Smooth muscle cell (in vitro differentiated cells): ENCODE results near the gene PRTN3. TPM values are rescaled to one million over a fixed set of nuclear protein-coding genes. Genes with fewer than 3 reads are reported as not detected.

ENCODE experiments used
- DNase-seq: peaks from one replicate; lab custom pipeline; 2025; ENCODE audit not compliant: unreplicated experiment; lab: John Stamatoyannopoulos, UW
- H2AFZ ChIP-seq: fragments of 200-600 bp; sonication (generic); 2 replicates; pipeline ENCODE4 v1.6.0; 2016; ENCODE audit warnings: antibody characterized with exemption, low read depth, mild to moderate bottlenecking
- H3F3A ChIP-seq: fragments of 200-600 bp; sonication (generic); 2 replicates; pipeline ENCODE4 v1.6.0; 2017; ENCODE audit warnings: antibody characterized with exemption, low read depth
- H3K27ac ChIP-seq: fragments of 200-600 bp; sonication (generic); 2 replicates; pipeline ENCODE4 v1.5.1; 2016; ENCODE audit warnings: low read depth, mild to moderate bottlenecking
- H3K27me3 ChIP-seq: fragments of 200-600 bp; sonication (generic); 2 replicates; pipeline ENCODE4 v1.6.1; 2016; ENCODE audit warnings: low read depth, mild to moderate bottlenecking
- H3K36me3 ChIP-seq: fragments of 200-600 bp; sonication (generic); 2 replicates; pipeline ENCODE4 v1.5.1; 2016; ENCODE audit warnings: low read depth
- H3K4me1 ChIP-seq: fragments of 200-600 bp; sonication (generic); 2 replicates; pipeline ENCODE4 v1.5.1; 2016; ENCODE audit warnings: low read depth
- H3K4me2 ChIP-seq: fragments of 200-600 bp; sonication (generic); 2 replicates; pipeline ENCODE4 v1.6.0; 2016; ENCODE audit warnings: mild to moderate bottlenecking
- H3K4me3 ChIP-seq: fragments of 200-600 bp; sonication (generic); 2 replicates; pipeline ENCODE4 v1.5.1; 2016; ENCODE audit warnings: mild to moderate bottlenecking
- H3K79me2 ChIP-seq: fragments of 200-600 bp; sonication (generic); 2 replicates; pipeline ENCODE4 v1.6.0; 2016; ENCODE audit warnings: low read depth, mild to moderate bottlenecking
- H3K9ac ChIP-seq: fragments of 200-600 bp; sonication (generic); 2 replicates; pipeline ENCODE4 v1.6.0; 2016; ENCODE audit warnings: low read depth
- H3K9me3 ChIP-seq: fragments of 200-600 bp; sonication (generic); replicated peaks from 2 replicates; pipeline ENCODE4 v1.5.1; 2016; ENCODE audit warnings: low read depth
- H4K20me1 ChIP-seq: fragments of 200-600 bp; sonication (generic); 2 replicates; pipeline ENCODE4 v1.6.0; 2016; ENCODE audit warnings: low read depth
- WGBS: methylation state at CpG from one replicate; pipeline ENCODE4 v1.1.7; 2016; ENCODE audit warnings: low lambda C conversion rate; 5-methylcytosine and 5-hydroxymethylcytosine counted together
- polyA plus RNA-seq: library from polyadenylated mRNA; unstranded; fragments of >200 nt; fragmentation: Nextera tagmentation; extraction: Ambion mirVana; gene quantifications from 2 replicates; pipeline ENCODE4 v1.2.1, GENCODE V29; 2016
- total RNA-seq: library from RNA; depleted of rRNA; stranded (reverse); fragments of >200 nt; gene quantifications from 2 replicates; pipeline ENCODE4 v1.2.3, GENCODE V29; 2014
- TF ChIP-seq, protein P1 (sequence below): fragments of 200-600 bp; sonication (generic); IDR thresholded peaks from 2 replicates; pipeline ENCODE4 v1.5.1; 2017; ENCODE audit warnings: borderline replicate concordance, mild to moderate bottlenecking, antibody characterized with exemption; ENCODE audit not compliant: insufficient read depth, poor library complexity, severe bottlenecking

The PRTN3 gene
- total and polyA plus RNA-seq, 2 experiments from 2014 or later, result not detected

DNA sequence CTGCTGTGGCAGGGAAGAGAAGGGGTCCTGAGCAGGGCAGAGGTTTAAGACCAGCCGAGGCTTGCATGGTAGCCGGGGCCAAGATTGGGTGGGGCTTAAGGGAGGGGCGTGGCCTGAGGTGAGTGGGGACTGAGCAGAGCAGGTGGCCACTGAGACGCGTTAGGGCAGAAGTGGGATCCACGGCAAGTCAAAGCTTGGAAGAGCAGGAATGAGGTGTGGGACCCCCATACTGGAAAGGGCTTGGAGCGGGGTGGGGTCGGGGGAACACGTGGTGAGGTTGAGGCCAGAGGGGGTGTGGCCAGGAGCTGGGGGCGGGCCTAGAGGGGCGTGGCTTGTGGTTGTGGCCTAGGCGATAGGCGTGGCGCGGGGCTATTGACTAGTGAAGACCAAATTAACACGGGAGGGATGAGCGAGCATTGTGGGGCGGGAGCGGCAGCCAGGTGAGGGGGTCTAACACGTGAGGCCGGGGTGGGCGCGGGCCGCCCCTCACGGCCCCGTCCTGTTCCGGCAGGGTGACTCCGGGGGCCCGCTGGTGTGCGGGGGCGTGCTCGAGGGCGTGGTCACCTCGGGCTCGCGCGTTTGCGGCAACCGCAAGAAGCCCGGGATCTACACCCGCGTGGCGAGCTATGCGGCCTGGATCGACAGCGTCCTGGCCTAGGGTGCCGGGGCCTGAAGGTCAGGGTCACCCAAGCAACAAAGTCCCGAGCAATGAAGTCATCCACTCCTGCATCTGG is 21.9 kb downstream of the PRTN3 start:
- H3K9ac ChIP-seq, result no peak overlapping the region
- no peaks in the 10 kb centered on the region for H3K79me2 ChIP-seq
- WGBS, result 15% methylated on average over 19 of the region's 48 CpGs
- H3K36me3 ChIP-seq, result no peaks in the 10 kb centered on the region
- no peaks in the 10 kb centered on the region for H3K9me3 ChIP-seq
- no peak overlapping the region for H3K27ac ChIP-seq
- TF ChIP-seq, protein P1, sequence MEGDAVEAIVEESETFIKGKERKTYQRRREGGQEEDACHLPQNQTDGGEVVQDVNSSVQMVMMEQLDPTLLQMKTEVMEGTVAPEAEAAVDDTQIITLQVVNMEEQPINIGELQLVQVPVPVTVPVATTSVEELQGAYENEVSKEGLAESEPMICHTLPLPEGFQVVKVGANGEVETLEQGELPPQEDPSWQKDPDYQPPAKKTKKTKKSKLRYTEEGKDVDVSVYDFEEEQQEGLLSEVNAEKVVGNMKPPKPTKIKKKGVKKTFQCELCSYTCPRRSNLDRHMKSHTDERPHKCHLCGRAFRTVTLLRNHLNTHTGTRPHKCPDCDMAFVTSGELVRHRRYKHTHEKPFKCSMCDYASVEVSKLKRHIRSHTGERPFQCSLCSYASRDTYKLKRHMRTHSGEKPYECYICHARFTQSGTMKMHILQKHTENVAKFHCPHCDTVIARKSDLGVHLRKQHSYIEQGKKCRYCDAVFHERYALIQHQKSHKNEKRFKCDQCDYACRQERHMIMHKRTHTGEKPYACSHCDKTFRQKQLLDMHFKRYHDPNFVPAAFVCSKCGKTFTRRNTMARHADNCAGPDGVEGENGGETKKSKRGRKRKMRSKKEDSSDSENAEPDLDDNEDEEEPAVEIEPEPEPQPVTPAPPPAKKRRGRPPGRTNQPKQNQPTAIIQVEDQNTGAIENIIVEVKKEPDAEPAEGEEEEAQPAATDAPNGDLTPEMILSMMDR, result no peak
- no peak overlapping the region for H3K4me2 ChIP-seq
- H3K4me3 ChIP-seq, result no peak overlapping the region
- no peak for DNase-seq
- H3K4me1 ChIP-seq, result no peaks in the 10 kb centered on the region
- H3K27me3 ChIP-seq, result peaks cover 33% of the 10 kb centered on the region
- no peak overlapping the region for H2AFZ ChIP-seq
- no peaks in the 10 kb centered on the region for H4K20me1 ChIP-seq
- H3F3A ChIP-seq, result no peaks in the 10 kb centered on the region

DNA sequence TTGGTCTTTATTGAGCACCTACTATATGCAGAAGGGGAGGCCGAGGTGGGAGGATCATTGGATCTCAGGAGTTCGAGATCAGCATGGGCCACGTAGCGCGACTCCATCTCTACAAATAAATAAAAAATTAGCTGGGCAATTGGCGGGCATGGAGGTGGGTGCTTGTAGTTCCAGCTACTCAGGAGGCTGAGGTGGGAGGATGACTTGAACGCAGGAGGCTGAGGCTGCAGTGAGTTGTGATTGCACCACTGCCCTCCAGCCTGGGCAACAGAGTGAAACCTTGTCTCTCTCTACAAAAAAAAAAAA is 22.5 kb downstream of the PRTN3 start:
- Histone ChIP-seq H3K79me2 (no peaks in the 10 kb centered on the region), H3K36me3 (no peaks in the 10 kb centered on the region), H3K4me3 (no peak overlapping the region), H2AFZ (no peak overlapping the region), H3K9ac (no peak overlapping the region), H4K20me1 (no peaks in the 10 kb centered on the region), H3K9me3 (no peaks in the 10 kb centered on the region), H3K4me1 (no peaks in the 10 kb centered on the region), H3K27ac (no peak overlapping the region), H3K27me3 (peaks cover 33% of the 10 kb centered on the region), H3F3A (no peaks in the 10 kb centered on the region), H3K4me2 (no peak overlapping the region)
- 81% methylated on average over 7 of the region's 7 CpGs for WGBS
- DNase-seq, result no peak
- TF ChIP-seq, protein P1, result no peak

- no peak overlapping the region for H3K9ac ChIP-seq
- H3K79me2 ChIP-seq, result no peaks in the 10 kb centered on the region
- H3F3A ChIP-seq, result no peaks in the 10 kb centered on the region
- H3K36me3 ChIP-seq, result no peaks in the 10 kb centered on the region
- H3K4me3 ChIP-seq, result no peak overlapping the region
- peaks cover 14% of the 10 kb centered on the region for H3K27me3 ChIP-seq
- TF ChIP-seq, protein P1, result no peak
- H3K4me1 ChIP-seq, result no peaks in the 10 kb centered on the region
- H3K4me2 ChIP-seq, result no peak overlapping the region
- H3K9me3 ChIP-seq, result no peaks in the 10 kb centered on the region
- no peak overlapping the region for H3K27ac ChIP-seq
- peaks cover 18% of the 10 kb centered on the region for H4K20me1 ChIP-seq
- WGBS, result 92% methylated on average over 23 of the region's 38 CpGs
- no peak for DNase-seq
- H2AFZ ChIP-seq, result no peak overlapping the region
Observed at GRCh38 chr19:866769-867300, 26.0 kb downstream of the PRTN3 start.

GRCh38 chr19:867301-867793 is 26.5 kb downstream of the PRTN3 start:
- H3K36me3 ChIP-seq, result no peaks in the 10 kb centered on the region
- no peak overlapping the region for H3K9ac ChIP-seq

More at GRCh38 chr19:867301-867793, 26.5 kb downstream of the PRTN3 start:
- H3K79me2 ChIP-seq, result no peaks in the 10 kb centered on the region
- H3K4me1 ChIP-seq, result no peaks in the 10 kb centered on the region
- H3K27ac ChIP-seq, result no peak overlapping the region
- H3K4me2 ChIP-seq, result no peak overlapping the region
- H3F3A ChIP-seq, result no peaks in the 10 kb centered on the region
- no peaks in the 10 kb centered on the region for H3K9me3 ChIP-seq
- H4K20me1 ChIP-seq, result peaks cover 18% of the 10 kb centered on the region
- H2AFZ ChIP-seq, result no peak overlapping the region
- no peak overlapping the region for H3K4me3 ChIP-seq
- DNase-seq, result no peak
- H3K27me3 ChIP-seq, result peaks cover 10% of the 10 kb centered on the region
- TF ChIP-seq, protein P1, result no peak
- WGBS, result 94% methylated on average over 16 of the region's 16 CpGs
